CD4-positive, CD25-positive, alpha-beta regulatory T cell (primary cell): ENCODE measurements around the gene PPP1R9A. TPM values are rescaled to one million over a fixed set of nuclear protein-coding genes. Genes with fewer than 3 reads are reported as not detected.

Source experiments
- ATAC-seq, 2 donors: fragments of 150-1000 bp; cut with Tn5 transposase; one replicate each; pipeline ENCODE4 v1.10.0; 2021; ENCODE audit warnings: low read depth in 2 of 2, moderate number of reproducible peaks in 2 of 2, moderate library complexity in 1 of 2
- DNase-seq, 3 donors: peaks; one replicate each; pipeline versions ENCODE4 v3.0.0 to v3.0.0-alpha.2; 2012 to 2022; ENCODE audit warnings: mixed read lengths in 1 of 3
- H3K27ac ChIP-seq: one replicate; pipeline ENCODE4 v1.7.0; 2013; ENCODE audit warnings: mild to moderate bottlenecking, low read length; ENCODE audit not compliant: insufficient read depth, poor library complexity, severe bottlenecking
- H3K27me3 ChIP-seq: one replicate; pipeline ENCODE4 v1.7.0; 2013; ENCODE audit warnings: low read length; ENCODE audit not compliant: control insufficient read depth, insufficient read depth
- H3K36me3 ChIP-seq: one replicate; pipeline ENCODE4 v1.7.0; 2013; ENCODE audit warnings: mild to moderate bottlenecking, low read length, moderate library complexity; ENCODE audit not compliant: control insufficient read depth, insufficient read depth
- H3K4me1 ChIP-seq: 2 replicates; pipeline ENCODE4 v1.7.0; 2013; ENCODE audit warnings: mild to moderate bottlenecking, low read length; ENCODE audit not compliant: insufficient read depth, control insufficient read depth, poor library complexity, severe bottlenecking
- H3K4me3 ChIP-seq: one replicate; pipeline ENCODE4 v1.7.0; 2013; ENCODE audit warnings: low read depth, mild to moderate bottlenecking, low read length, moderate library complexity
- H3K9me3 ChIP-seq, 2 experiments: 1 replicate in 1 of 2; 2 replicates in 1 of 2; pipeline ENCODE4 v1.7.0; 2013; ENCODE audit warnings: low read length in 2 of 2, mild to moderate bottlenecking in 1 of 2, moderate library complexity in 1 of 2; ENCODE audit not compliant: control insufficient read depth in 2 of 2
- H3K27ac Mint-ChIP-seq, 3 donors: one replicate each; pipeline ENCODE4 v1.8.0; 2020 to 2022; ENCODE audit warnings: mild to moderate bottlenecking in 3 of 3, mixed read lengths in 3 of 3, moderate library complexity in 2 of 3
- H3K27me3 Mint-ChIP-seq: one replicate; pipeline ENCODE4 v1.8.0; 2022; ENCODE audit warnings: mild to moderate bottlenecking, mixed read lengths
- H3K36me3 Mint-ChIP-seq: one replicate; pipeline ENCODE4 v1.8.0; 2020; ENCODE audit warnings: mixed read lengths
- H3K4me1 Mint-ChIP-seq, 4 donors: one replicate each; pipeline ENCODE4 v1.8.0; 2020 to 2022; ENCODE audit warnings: mixed read lengths in 4 of 4, mild to moderate bottlenecking in 1 of 4
- H3K4me3 Mint-ChIP-seq, 4 donors: one replicate each; pipeline ENCODE4 v1.8.0; 2020 to 2022; ENCODE audit warnings: mild to moderate bottlenecking in 4 of 4, mixed read lengths in 4 of 4, moderate library complexity in 3 of 4
- H3K9me3 Mint-ChIP-seq, 7 donors: one replicate each; pipeline ENCODE4 v1.8.0; 2020 to 2022; ENCODE audit warnings: mixed read lengths in 7 of 7, mild to moderate bottlenecking in 3 of 7, moderate library complexity in 2 of 7
- polyA plus RNA-seq, 4 donors: library from polyadenylated mRNA; unstranded; fragments of 300-500 nt; fragmentation: Illumina TruSeq; gene quantifications; one replicate each; pipeline ENCODE4 v1.2.3, GENCODE V29; 2021
- total RNA-seq: library from RNA; stranded (reverse); gene quantifications from one replicate; pipeline ENCODE4 v1.2.3, GENCODE V29; 2022

PPP1R9A gene
- total RNA-seq (not detected), polyA plus RNA-seq (not detected)

DNA sequence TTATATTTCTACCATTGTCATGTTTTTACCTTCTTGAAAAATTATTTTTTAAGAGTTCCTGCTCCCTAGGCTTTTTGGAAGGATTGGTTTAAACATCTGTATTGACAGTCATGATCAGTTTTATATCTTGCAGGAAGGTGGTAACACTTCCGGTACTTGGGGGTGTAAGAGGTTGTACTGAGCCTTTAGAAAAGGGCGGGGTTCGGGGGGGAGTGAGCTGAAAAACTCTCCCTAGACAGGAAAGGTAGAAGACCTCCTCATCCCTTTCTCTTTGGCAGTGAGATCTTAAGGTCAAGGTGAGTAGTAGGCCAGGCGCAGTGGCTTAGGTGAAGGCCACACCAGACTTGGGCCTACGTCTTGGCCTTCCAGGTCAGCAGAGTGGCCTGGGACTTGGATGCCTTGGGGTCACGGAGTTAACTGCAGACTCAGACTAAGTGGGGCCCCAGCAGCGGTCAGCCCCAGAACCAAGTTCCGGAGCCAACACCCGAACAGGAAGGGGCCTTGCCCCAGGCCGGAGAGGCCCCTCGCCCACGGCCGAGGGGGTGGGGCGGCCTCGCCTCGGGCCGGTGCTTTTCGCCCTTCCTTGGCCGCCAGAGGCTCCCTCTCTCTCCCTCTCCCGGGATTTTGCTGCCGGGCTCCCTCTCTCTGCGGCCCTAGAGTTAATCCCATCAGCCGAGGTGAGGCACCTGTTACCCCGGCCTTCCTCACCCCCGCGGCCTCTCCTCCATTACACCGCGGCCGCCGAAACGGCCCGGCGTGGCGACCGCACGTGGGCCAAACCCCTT, at the start of gene PPP1R9A:
Gene PPP1R9A, plus strand, starts transcription at position 569 of the 785 bp plus-strand sequence. CDS start 2,520 bp downstream, outside the sequence.
- Histone ChIP-seq H3K4me3 (no peak within 1 kb of the TSS), H3K4me1 (no peaks in the 10 kb centered on the region), H3K27ac (no peak within 1 kb of the TSS), H3K9me3 (no peaks in the 10 kb centered on the region), H3K36me3 (no peaks in the 10 kb centered on the region), H3K27me3 (peaks cover 28% of the 10 kb centered on the region)
- Mint-ChIP-seq H3K4me3 (no peak within 1 kb of the TSS), H3K27ac (no peak within 1 kb of the TSS), H3K4me1 (no peaks in the 10 kb centered on the region), H3K9me3 (peaks cover 0 to 4% (median 0%) of the 10 kb centered on the region in 7 donors), H3K36me3 (no peaks in the 10 kb centered on the region), H3K27me3 (peaks cover 45% of the 10 kb centered on the region)
- DNase-seq, result no peak
- no peak for ATAC-seq

DNA sequence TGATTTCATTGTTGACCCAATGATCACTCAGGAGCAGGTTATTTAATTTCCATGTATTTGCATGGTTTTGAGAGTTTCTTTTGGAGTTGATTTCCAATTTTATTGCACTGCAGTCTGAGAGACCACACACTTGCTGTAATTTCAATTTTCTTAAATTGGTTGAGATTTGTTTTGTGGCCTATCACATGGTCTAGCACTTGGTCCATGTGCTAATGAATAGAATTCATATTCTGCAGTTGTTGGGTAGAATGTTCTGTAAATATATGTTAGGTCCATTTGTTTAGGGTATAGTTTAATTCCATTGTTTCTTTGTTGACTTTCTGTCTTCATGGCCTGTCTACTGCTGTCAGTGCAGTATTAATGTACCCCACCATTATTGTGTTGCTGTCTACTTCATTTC, 36.3 kb upstream of the PPP1R9A start:
- Histone ChIP-seq H3K27me3 (no peaks in the 10 kb centered on the region), H3K4me3 (no peak overlapping the region), H3K36me3 (no peaks in the 10 kb centered on the region), H3K9me3 (peaks cover 0 to 1% of the 10 kb centered on the region in 2 experiments), H3K4me1 (no peaks in the 10 kb centered on the region), H3K27ac (no peak overlapping the region)
- H3K4me1 Mint-ChIP-seq, result no peaks in the 10 kb centered on the region
- H3K27ac Mint-ChIP-seq, result no peak overlapping the region
- H3K9me3 Mint-ChIP-seq, result peaks cover 0 to 8% (median 4%) of the 10 kb centered on the region in 7 donors
- no peak for DNase-seq
- H3K4me3 Mint-ChIP-seq, result no peak overlapping the region
- no peaks in the 10 kb centered on the region for H3K36me3 Mint-ChIP-seq
- no peak for ATAC-seq
- peaks cover 4% of the 10 kb centered on the region for H3K27me3 Mint-ChIP-seq

DNA sequence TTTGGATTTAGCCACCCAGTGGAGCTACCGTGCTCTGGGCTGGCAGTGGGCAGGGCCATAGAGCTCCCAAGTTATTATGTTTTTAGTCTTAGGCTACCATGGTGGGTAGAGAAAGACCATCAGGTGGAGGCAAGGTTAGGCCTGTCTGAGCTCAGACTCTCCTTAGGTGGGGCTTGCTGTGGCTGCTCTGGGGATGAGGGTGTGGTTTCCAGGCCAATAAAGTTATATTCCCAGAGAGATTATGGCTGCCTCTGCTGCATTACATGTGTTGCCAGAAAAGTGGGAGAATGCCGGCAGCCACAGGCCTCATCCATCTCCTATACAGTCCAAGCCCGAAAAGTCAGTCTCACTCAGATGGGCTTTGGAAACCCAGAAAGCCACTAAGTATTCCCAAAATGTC, 34.2 kb upstream of the PPP1R9A start:
- H3K4me1 ChIP-seq, result no peaks in the 10 kb centered on the region
- H3K27ac ChIP-seq, result no peak overlapping the region
- Mint-ChIP-seq H3K36me3 (no peaks in the 10 kb centered on the region), H3K4me1 (no peaks in the 10 kb centered on the region), H3K4me3 (no peak overlapping the region), H3K9me3 (peaks cover 4 to 11% (median 8%) of the 10 kb centered on the region in 7 donors), H3K27ac (no peak overlapping the region), H3K27me3 (peaks cover 4% of the 10 kb centered on the region)
- H3K27me3 ChIP-seq, result no peaks in the 10 kb centered on the region
- DNase-seq (no peak), ATAC-seq (no peak)
- no peak overlapping the region for H3K4me3 ChIP-seq
- peaks cover 1 to 5% of the 10 kb centered on the region in 2 experiments for H3K9me3 ChIP-seq
- no peaks in the 10 kb centered on the region for H3K36me3 ChIP-seq

GRCh38 chr7:94874036-94874785, 33.2 kb upstream of the PPP1R9A start:
- no peak overlapping the region for H3K4me3 Mint-ChIP-seq
- peaks cover 4 to 15% (median 8%) of the 10 kb centered on the region in 7 donors for H3K9me3 Mint-ChIP-seq
- no peak for ATAC-seq
- Histone ChIP-seq H3K36me3 (no peaks in the 10 kb centered on the region), H3K9me3 (peaks cover 1 to 10% of the 10 kb centered on the region in 2 experiments), H3K27ac (no peak overlapping the region), H3K27me3 (no peaks in the 10 kb centered on the region), H3K4me1 (no peaks in the 10 kb centered on the region), H3K4me3 (no peak overlapping the region)
- H3K36me3 Mint-ChIP-seq, result no peaks in the 10 kb centered on the region
- H3K4me1 Mint-ChIP-seq, result no peaks in the 10 kb centered on the region
- no peak overlapping the region for H3K27ac Mint-ChIP-seq
- H3K27me3 Mint-ChIP-seq, result peaks cover 4% of the 10 kb centered on the region
- DNase-seq, result no peak

DNA sequence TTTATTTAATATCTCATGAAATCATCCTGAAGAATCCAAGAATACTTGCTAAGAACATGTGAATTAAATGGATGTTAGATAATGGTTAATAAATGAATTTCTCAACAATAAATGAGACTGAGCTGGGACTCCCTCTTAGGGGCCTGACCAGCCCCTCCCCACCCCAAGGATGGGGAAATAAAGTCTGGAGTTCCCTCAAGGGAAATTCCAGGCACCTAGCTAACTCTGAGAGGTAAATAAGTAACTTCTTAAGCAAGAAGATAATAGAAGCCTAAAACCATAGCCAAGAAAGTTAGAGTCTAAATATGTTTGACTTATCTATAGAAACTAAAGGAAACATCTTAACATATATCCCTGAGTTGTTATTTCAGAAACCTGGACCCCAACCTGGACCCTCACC, 32.2 kb upstream of the PPP1R9A start:
- Histone ChIP-seq H3K4me3 (no peak overlapping the region), H3K27me3 (no peaks in the 10 kb centered on the region), H3K27ac (no peak overlapping the region), H3K9me3 (peaks cover 0 to 10% of the 10 kb centered on the region in 2 experiments), H3K36me3 (no peaks in the 10 kb centered on the region), H3K4me1 (no peaks in the 10 kb centered on the region)
- Mint-ChIP-seq H3K27ac (no peak overlapping the region), H3K9me3 (peaks cover 4 to 15% (median 8%) of the 10 kb centered on the region in 7 donors), H3K4me3 (no peak overlapping the region), H3K27me3 (peaks cover 4% of the 10 kb centered on the region), H3K36me3 (no peaks in the 10 kb centered on the region), H3K4me1 (no peaks in the 10 kb centered on the region)
- ATAC-seq, result no peak
- no peak for DNase-seq

GRCh38 chr7:94877731-94878670, 29.4 kb upstream of the PPP1R9A start:
- no peaks in the 10 kb centered on the region for H3K27me3 ChIP-seq
- H3K36me3 ChIP-seq, result no peaks in the 10 kb centered on the region
- H3K9me3 Mint-ChIP-seq, result peaks cover 0 to 15% (median 7%) of the 10 kb centered on the region in 7 donors
- no peak overlapping the region for H3K27ac Mint-ChIP-seq
- no peaks in the 10 kb centered on the region for H3K4me1 Mint-ChIP-seq
- peaks cover 0 to 10% of the 10 kb centered on the region in 2 experiments for H3K9me3 ChIP-seq
- H3K4me3 ChIP-seq, result no peak overlapping the region
- no peak for ATAC-seq
- no peaks in the 10 kb centered on the region for H3K4me1 ChIP-seq
- no peak for DNase-seq
- no peaks in the 10 kb centered on the region for H3K36me3 Mint-ChIP-seq
- H3K4me3 Mint-ChIP-seq, result peak overlapping the region in 1 of 4 donors; percentile 13
- H3K27ac ChIP-seq, result no peak overlapping the region
- H3K27me3 Mint-ChIP-seq, result no peaks in the 10 kb centered on the region

- ATAC-seq, result no peak
- Histone ChIP-seq H3K4me3 (no peak overlapping the region), H3K27me3 (no peaks in the 10 kb centered on the region), H3K36me3 (no peaks in the 10 kb centered on the region), H3K27ac (no peak overlapping the region), H3K4me1 (no peaks in the 10 kb centered on the region), H3K9me3 (peaks cover 0 to 8% of the 10 kb centered on the region in 2 experiments)
- Mint-ChIP-seq H3K4me1 (no peaks in the 10 kb centered on the region), H3K27me3 (peaks cover 4% of the 10 kb centered on the region), H3K4me3 (no peak overlapping the region), H3K9me3 (peaks cover 0 to 11% (median 3%) of the 10 kb centered on the region in 7 donors), H3K36me3 (no peaks in the 10 kb centered on the region), H3K27ac (no peak overlapping the region)
- DNase-seq, result no peak
These were observed 24.5 kb upstream of the PPP1R9A start for GRCh38 chr7:94882891-94883290.
